GM12878 (cell line): ENCODE measurements around the gene MRRF.

Source experiments
- JUND ChIP-seq: IDR thresholded peaks from 2 replicates; pipeline ENCODE4 v1.6.1; 2012; ENCODE audit warnings: low read depth, mild to moderate bottlenecking, low read length, improper control_type of control experiment, moderate library complexity
- MEF2B ChIP-seq: fragments of 450-650 bp; IDR thresholded peaks from 2 replicates; pipeline ENCODE4 v1.6.1; 2018; ENCODE audit warnings: mild to moderate bottlenecking, moderate library complexity; ENCODE audit not compliant: partially characterized antibody, poor library complexity, severe bottlenecking
- NRF1 ChIP-seq: conservative IDR thresholded peaks from 2 replicates; pipeline ENCODE4 v1.6.1; 2011; ENCODE audit warnings: mild to moderate bottlenecking, low read depth, low read length, improper control_type of control experiment
- POLR2AphosphoS5 ChIP-seq: IDR thresholded peaks from 2 replicates; pipeline ENCODE4 v1.6.1; 2011; ENCODE audit warnings: mild to moderate bottlenecking, low read length, inconsistent platforms
- TF ChIP-seq, protein P1 (sequence below): IDR thresholded peaks from 2 replicates; pipeline ENCODE4 v1.6.1; 2012; ENCODE audit warnings: low read depth, low read length, improper control_type of control experiment
- TF ChIP-seq, protein P2 (sequence below): IDR thresholded peaks from 2 replicates; pipeline ENCODE4 v1.6.1; 2011; ENCODE audit warnings: borderline replicate concordance, low read depth, mild to moderate bottlenecking, moderate library complexity, mixed read lengths, low read length; ENCODE audit not compliant: insufficient read depth; ENCODE audit errors: extremely low read length
- TF ChIP-seq, protein P3 (sequence below), 3 experiments: IDR thresholded peaks in 2 of 3; conservative IDR thresholded peaks in 1 of 3; 2 replicates each; pipeline ENCODE4 v1.5.1; 2011; ENCODE audit warnings: low read depth in 3 of 3, low read length in 3 of 3, mild to moderate bottlenecking in 3 of 3, control low read depth in 2 of 3, moderate library complexity in 2 of 3, inconsistent platforms in 1 of 3, mixed read lengths in 1 of 3; ENCODE audit not compliant: control insufficient read depth in 2 of 3, insufficient read depth in 1 of 3; ENCODE audit errors: extremely low read depth in 1 of 3

GRCh38 chr9:122246666-122247065 lies 18.0 kb upstream of the MRRF start:
- no peak for TF ChIP-seq NRF1
- TF ChIP-seq, protein P1, sequence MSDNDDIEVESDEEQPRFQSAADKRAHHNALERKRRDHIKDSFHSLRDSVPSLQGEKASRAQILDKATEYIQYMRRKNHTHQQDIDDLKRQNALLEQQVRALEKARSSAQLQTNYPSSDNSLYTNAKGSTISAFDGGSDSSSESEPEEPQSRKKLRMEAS: no peak
- no peak for TF ChIP-seq POLR2AphosphoS5
- TF ChIP-seq, protein P2, sequence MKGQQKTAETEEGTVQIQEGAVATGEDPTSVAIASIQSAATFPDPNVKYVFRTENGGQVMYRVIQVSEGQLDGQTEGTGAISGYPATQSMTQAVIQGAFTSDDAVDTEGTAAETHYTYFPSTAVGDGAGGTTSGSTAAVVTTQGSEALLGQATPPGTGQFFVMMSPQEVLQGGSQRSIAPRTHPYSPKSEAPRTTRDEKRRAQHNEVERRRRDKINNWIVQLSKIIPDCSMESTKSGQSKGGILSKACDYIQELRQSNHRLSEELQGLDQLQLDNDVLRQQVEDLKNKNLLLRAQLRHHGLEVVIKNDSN: no peak
- no peak for TF ChIP-seq MEF2B
- no peak for TF ChIP-seq JUND
- TF ChIP-seq, protein P3, sequence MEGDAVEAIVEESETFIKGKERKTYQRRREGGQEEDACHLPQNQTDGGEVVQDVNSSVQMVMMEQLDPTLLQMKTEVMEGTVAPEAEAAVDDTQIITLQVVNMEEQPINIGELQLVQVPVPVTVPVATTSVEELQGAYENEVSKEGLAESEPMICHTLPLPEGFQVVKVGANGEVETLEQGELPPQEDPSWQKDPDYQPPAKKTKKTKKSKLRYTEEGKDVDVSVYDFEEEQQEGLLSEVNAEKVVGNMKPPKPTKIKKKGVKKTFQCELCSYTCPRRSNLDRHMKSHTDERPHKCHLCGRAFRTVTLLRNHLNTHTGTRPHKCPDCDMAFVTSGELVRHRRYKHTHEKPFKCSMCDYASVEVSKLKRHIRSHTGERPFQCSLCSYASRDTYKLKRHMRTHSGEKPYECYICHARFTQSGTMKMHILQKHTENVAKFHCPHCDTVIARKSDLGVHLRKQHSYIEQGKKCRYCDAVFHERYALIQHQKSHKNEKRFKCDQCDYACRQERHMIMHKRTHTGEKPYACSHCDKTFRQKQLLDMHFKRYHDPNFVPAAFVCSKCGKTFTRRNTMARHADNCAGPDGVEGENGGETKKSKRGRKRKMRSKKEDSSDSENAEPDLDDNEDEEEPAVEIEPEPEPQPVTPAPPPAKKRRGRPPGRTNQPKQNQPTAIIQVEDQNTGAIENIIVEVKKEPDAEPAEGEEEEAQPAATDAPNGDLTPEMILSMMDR (IDR thresholded peaks at IDR 0.05 in 2 of 3, conservative IDR thresholded peaks at IDR 0.05 in 1 of 3; ENCODE audit: control insufficient read depth in 2 of 3, extremely low read depth in 1 of 3, insufficient read depth in 1 of 3, low read depth in 3 of 3, low read length in 3 of 3): no peak
